SKM-1 (cell line): ENCODE measurements around the gene MAGEA12.
"Not testable (repeated sequence)": the region's sequence is repeated elsewhere in the genome, so short reads cannot be mapped to it uniquely, and the experiment has no call there.

Experiments
- DNase-seq: peaks from one replicate; lab custom pipeline; 2025; ENCODE audit not compliant: unreplicated experiment; lab: John Stamatoyannopoulos, UW

Gene MAGEA12

GRCh38 chrX:152761582-152761981 lies 28.0 kb downstream of the MAGEA12 start:
- DNase-seq = not testable (repeated sequence)

- DNase-seq = not testable (repeated sequence)
Observed at GRCh38 chrX:152766562-152766961, 33.0 kb downstream of the MAGEA12 start.

- DNase-seq = not testable (repeated sequence)
Observed at GRCh38 chrX:152769549-152770289, 36.2 kb downstream of the MAGEA12 start, which contains the start of gene MAGEA6. Gene MAGEA6 (minus strand): TSS chrX:152769689. CDS start chrX:152767650, 2,039 bp downstream.

- not testable (repeated sequence) for DNase-seq
Observed at GRCh38 chrX:152787062-152787461, 53.5 kb downstream of the MAGEA12 start.
